OCI-LY1 (cell line): ENCODE measurements around the gene KPRP.

Source experiments
- H2AFZ ChIP-seq: fragments of 200-600 bp; sonication (generic), shearing (Covaris generic); 2 replicates; pipeline ENCODE4 v1.6.0; 2014; ENCODE audit warnings: antibody characterized with exemption, mild to moderate bottlenecking, low read length
- H3F3A ChIP-seq: fragments of 200-600 bp; sonication (generic), shearing (Covaris generic); 2 replicates; pipeline ENCODE4 v1.6.0; 2014; ENCODE audit warnings: mild to moderate bottlenecking, antibody characterized with exemption, low read length, moderate library complexity; ENCODE audit not compliant: insufficient read depth
- H3K27ac ChIP-seq: fragments of 200-600 bp; sonication (generic); 2 replicates; pipeline ENCODE4 v1.5.1; 2014; ENCODE audit warnings: low read length, mixed run types, mild to moderate bottlenecking, low read depth; ENCODE audit not compliant: poor library complexity, severe bottlenecking
- H3K27me3 ChIP-seq: fragments of 200-600 bp; sonication (generic); 2 replicates; pipeline ENCODE4 v1.6.0; 2014; ENCODE audit warnings: antibody characterized with exemption, mild to moderate bottlenecking, low read length, moderate library complexity; ENCODE audit not compliant: insufficient read depth
- H3K36me3 ChIP-seq: fragments of 200-600 bp; sonication (generic); 2 replicates; pipeline ENCODE4 v1.6.1; 2014; ENCODE audit warnings: mild to moderate bottlenecking, antibody characterized with exemption, low read length, moderate library complexity, mixed read lengths; ENCODE audit not compliant: insufficient read depth
- H3K4me1 ChIP-seq: fragments of 200-600 bp; sonication (generic); 2 replicates; pipeline ENCODE4 v1.5.1; 2014; ENCODE audit warnings: mild to moderate bottlenecking, low read length, moderate library complexity; ENCODE audit not compliant: insufficient read depth, severe bottlenecking
- H3K4me2 ChIP-seq: fragments of 200-600 bp; sonication (generic), shearing (Covaris generic); 2 replicates; pipeline ENCODE4 v1.6.1; 2014; ENCODE audit warnings: low read length
- H3K4me3 ChIP-seq: fragments of 200-600 bp; sonication (generic); 2 replicates; pipeline ENCODE4 v1.5.1; 2014; ENCODE audit warnings: low read length, low read depth, mild to moderate bottlenecking, mixed read lengths; ENCODE audit not compliant: poor library complexity, severe bottlenecking
- H3K79me2 ChIP-seq: fragments of 200-600 bp; shearing (Covaris generic); 2 replicates; pipeline ENCODE4 v1.6.1; 2016; ENCODE audit warnings: mixed run types, low read length, mixed read lengths; ENCODE audit not compliant: insufficient read depth
- H3K9ac ChIP-seq: fragments of 200-600 bp; sonication (generic), shearing (Covaris generic); 2 replicates; pipeline ENCODE4 v1.6.1; 2014; ENCODE audit warnings: mild to moderate bottlenecking, low read length, mixed read lengths
- H3K9me2 ChIP-seq: fragments of 200-600 bp; sonication (generic), shearing (Covaris generic); 2 replicates; pipeline ENCODE4 v1.6.1; 2014; ENCODE audit warnings: low read depth, mild to moderate bottlenecking, low read length, mixed read lengths
- H3K9me3 ChIP-seq: fragments of 200-600 bp; shearing (Covaris generic); 2 replicates; pipeline ENCODE4 v1.6.1; 2014; ENCODE audit warnings: low read length, mixed read lengths
- H4K20me1 ChIP-seq: fragments of 200-600 bp; sonication (generic), shearing (Covaris generic); 2 replicates; pipeline ENCODE4 v1.6.0; 2016; ENCODE audit warnings: mild to moderate bottlenecking, low read length; ENCODE audit not compliant: insufficient read depth
- CTCF ChIP-seq: fragments of 200-600 bp; sonication (generic), shearing (Covaris generic); IDR thresholded peaks from 2 replicates; pipeline ENCODE4 v1.5.1; 2017; ENCODE audit warnings: mild to moderate bottlenecking, antibody characterized with exemption, low read length, moderate library complexity, mixed read lengths
- EZH2 ChIP-seq: fragments of 200-600 bp; sonication (generic), shearing (Covaris generic); IDR thresholded peaks from 2 replicates; pipeline ENCODE4 v1.8.0; 2017; ENCODE audit warnings: borderline replicate concordance, mixed run types, mild to moderate bottlenecking, antibody characterized with exemption, low read length, moderate library complexity, mixed read lengths

The KPRP gene

GRCh38 chr1:152758636-152759035 is 811 bp downstream of the KPRP start:
- Histone ChIP-seq H3K4me3 (no peak overlapping the region), H3K9me2 (no peaks in the 10 kb centered on the region), H3F3A (no peaks in the 10 kb centered on the region), H3K36me3 (no peaks in the 10 kb centered on the region), H3K9me3 (no peaks in the 10 kb centered on the region), H3K27ac (no peak overlapping the region), H3K9ac (no peak overlapping the region), H3K27me3 (no peaks in the 10 kb centered on the region), H2AFZ (no peak overlapping the region), H3K79me2 (no peaks in the 10 kb centered on the region), H4K20me1 (no peaks in the 10 kb centered on the region), H3K4me1 (peaks cover 8% of the 10 kb centered on the region), H3K4me2 (no peak overlapping the region)
- TF ChIP-seq EZH2 (no peak), CTCF (no peak)

- Histone ChIP-seq H3K9ac (no peak overlapping the region), H3K36me3 (no peaks in the 10 kb centered on the region), H3K4me2 (no peak overlapping the region), H3K4me1 (peaks cover 8% of the 10 kb centered on the region), H3F3A (no peaks in the 10 kb centered on the region), H3K27ac (no peak overlapping the region), H3K9me2 (no peaks in the 10 kb centered on the region), H3K9me3 (no peaks in the 10 kb centered on the region), H2AFZ (no peak overlapping the region), H3K27me3 (no peaks in the 10 kb centered on the region), H4K20me1 (no peaks in the 10 kb centered on the region), H3K4me3 (no peak overlapping the region), H3K79me2 (no peaks in the 10 kb centered on the region)
- TF ChIP-seq CTCF = no peak
These were observed 1.8 kb downstream of the KPRP start for GRCh38 chr1:152759453-152760173.

- no peak overlapping the region for H3K27ac ChIP-seq
- H3K4me1 ChIP-seq = peaks cover 8% of the 10 kb centered on the region
- no peaks in the 10 kb centered on the region for H3K79me2 ChIP-seq
- no peak for TF ChIP-seq CTCF
- TF ChIP-seq EZH2 = no peak
- H3K27me3 ChIP-seq = no peaks in the 10 kb centered on the region
- no peak overlapping the region for H3K9ac ChIP-seq
- H3K36me3 ChIP-seq = no peaks in the 10 kb centered on the region
- H3K9me2 ChIP-seq = no peaks in the 10 kb centered on the region
- no peak overlapping the region for H3K4me2 ChIP-seq
- H3K9me3 ChIP-seq = no peaks in the 10 kb centered on the region
- H2AFZ ChIP-seq = no peak overlapping the region
- no peaks in the 10 kb centered on the region for H3F3A ChIP-seq
- no peaks in the 10 kb centered on the region for H4K20me1 ChIP-seq
- no peak overlapping the region for H3K4me3 ChIP-seq
These were observed 2.8 kb downstream of the KPRP start for GRCh38 chr1:152760551-152761190.
